Keratinocyte (primary cell): ENCODE data around the gene CFAP299. TPM values are rescaled to one million over a fixed set of nuclear protein-coding genes. Genes with fewer than 3 reads are reported as not detected.

ENCODE experiments used
- DNase-seq: peaks from one replicate; pipeline ENCODE4 v3.0.0-alpha.2; 2011; ENCODE audit warnings: low read depth, missing footprints, low spot score
- FAIRE-seq: peaks from 2 replicates; lab custom pipeline; 2011; peaks lifted over from hg19 to GRCh38; lab: Jason Lieb, UNC
- H2AFZ ChIP-seq: 2 replicates; pipeline ENCODE4 v1.6.0; 2012; ENCODE audit warnings: low read length, control low read depth, inconsistent platforms; ENCODE audit not compliant: control insufficient read depth
- H3K27ac ChIP-seq: 2 replicates; pipeline ENCODE4 v1.5.1; 2011; ENCODE audit warnings: low read length; ENCODE audit not compliant: control insufficient read depth, insufficient read depth
- H3K27me3 ChIP-seq: 3 replicates; pipeline ENCODE4 v1.6.0; 2011; ENCODE audit warnings: low read length; ENCODE audit not compliant: control insufficient read depth, insufficient read depth; ENCODE audit errors: extremely low read depth
- H3K36me3 ChIP-seq, 2 experiments: 2 replicates in 1 of 2; 3 replicates in 1 of 2; pipeline ENCODE4 v1.5.1; 2011; ENCODE audit warnings: low read length in 2 of 2, mild to moderate bottlenecking in 1 of 2; ENCODE audit not compliant: control insufficient read depth in 2 of 2, insufficient read depth in 2 of 2; ENCODE audit errors: extremely low read depth in 1 of 2
- H3K4me1 ChIP-seq: 3 replicates; pipeline ENCODE4 v1.5.1; 2011; ENCODE audit warnings: low read length; ENCODE audit not compliant: control insufficient read depth, insufficient read depth; ENCODE audit errors: extremely low read depth
- H3K4me2 ChIP-seq: 3 replicates; pipeline ENCODE4 v1.6.0; 2011; ENCODE audit warnings: low read depth, low read length; ENCODE audit not compliant: control insufficient read depth, insufficient read depth; ENCODE audit errors: extremely low read depth
- H3K4me3 ChIP-seq, 3 experiments: fragments of 200-600 bp in 1 of 3; sonication (generic) in 1 of 3; 2 replicates in 2 of 3; 3 replicates in 1 of 3; pipeline ENCODE4 v1.5.1; 2011 to 2016; ENCODE audit warnings: low read length in 3 of 3, mild to moderate bottlenecking in 3 of 3, control low read depth in 2 of 3, inconsistent platforms in 1 of 3, low read depth in 1 of 3, mixed read lengths in 1 of 3, mixed run types in 1 of 3, moderate library complexity in 1 of 3; ENCODE audit not compliant: control insufficient read depth in 2 of 3, insufficient read depth in 2 of 3; ENCODE audit errors: extremely low read depth in 1 of 3
- H3K79me2 ChIP-seq: 2 replicates; pipeline ENCODE4 v1.6.0; 2012; ENCODE audit warnings: low read length; ENCODE audit not compliant: control insufficient read depth, insufficient read depth
- H3K9ac ChIP-seq: 3 replicates; pipeline ENCODE4 v1.6.0; 2011; ENCODE audit warnings: low read length; ENCODE audit not compliant: control insufficient read depth, insufficient read depth; ENCODE audit errors: extremely low read depth
- H3K9me1 ChIP-seq: 3 replicates; pipeline ENCODE4 v1.6.0; 2011; ENCODE audit warnings: low read length; ENCODE audit not compliant: control insufficient read depth, insufficient read depth; ENCODE audit errors: extremely low read depth
- H3K9me3 ChIP-seq: 2 replicates; pipeline ENCODE4 v1.5.1; 2012; ENCODE audit warnings: low read depth, low read length; ENCODE audit not compliant: control insufficient read depth
- H4K20me1 ChIP-seq: 3 replicates; pipeline ENCODE4 v1.6.0; 2011; ENCODE audit warnings: low read length; ENCODE audit not compliant: control insufficient read depth, insufficient read depth; ENCODE audit errors: extremely low read depth
- CTCF ChIP-seq, 3 experiments: IDR thresholded peaks in 1 of 3; conservative IDR thresholded peaks in 1 of 3; optimal IDR thresholded peaks in 1 of 3; 2 replicates in 2 of 3; 3 replicates in 1 of 3; pipeline versions ENCODE3 to v1.5.1; 2011; ENCODE audit warnings: low read length in 3 of 3, mild to moderate bottlenecking in 3 of 3, moderate library complexity in 2 of 3, control low read depth in 1 of 3, inconsistent platforms in 1 of 3; ENCODE audit not compliant: insufficient read depth in 2 of 3; ENCODE audit errors: extremely low read depth in 1 of 3
- EZH2 ChIP-seq: IDR thresholded peaks from one replicate; pipeline ENCODE4 v1.6.1; 2012; ENCODE audit warnings: inconsistent platforms, mild to moderate bottlenecking, low read length, moderate library complexity
- dilution Hi-C: fragments of 300-500 bp; cut with MboI; formaldehyde crosslinking; loops from one replicate; pipeline ENCODE4 v1.7.0; 2020; ENCODE audit warnings: low sequenced_read_pairs; ENCODE audit not compliant: extremely low pct_ligation_motif_present
- polyA plus RNA-seq, 5 experiments: library from polyadenylated mRNA; depleted of rRNA in 3 of 5; stranded (reverse) in 3 of 5; stranded (forward) in 1 of 5; unstranded in 1 of 5; fragments of >200 nt; gene quantifications; 1 replicate in 1 of 5; 2 replicates in 3 of 5; 3 replicates in 1 of 5; pipeline versions ENCODE4 v1.2.1 to v1.2.3, GENCODE V29; 2011 to 2012; ENCODE audit warnings: missing spikeins in 2 of 5, low read depth in 1 of 5, low replicate concordance in 1 of 5

The CFAP299 gene
- polyA plus RNA-seq, 1 donor (not counting 4 experiments of a cell fraction or from before 2014, with no cell fraction given), result 0.14 TPM

- Histone ChIP-seq H3K9me3 (no peaks in the 10 kb centered on the region), H3K79me2 (no peaks in the 10 kb centered on the region), H3K27ac (no peak overlapping the region), H3K9me1 (no peaks in the 10 kb centered on the region), H3K4me1 (no peaks in the 10 kb centered on the region), H3K4me3 (no peak overlapping the region), H3K9ac (no peak overlapping the region), H3K27me3 (no peaks in the 10 kb centered on the region), H2AFZ (no peak overlapping the region), H3K4me2 (no peak overlapping the region), H3K36me3 (no peaks in the 10 kb centered on the region), H4K20me1 (no peaks in the 10 kb centered on the region)
- dilution Hi-C loops, result no loop called here
- no peak for FAIRE-seq
- DNase-seq, result no peak
- TF ChIP-seq CTCF (optimal IDR thresholded peaks at IDR 0.05 in 1 of 3, IDR thresholded peaks at IDR 0.05 in 1 of 3, conservative IDR thresholded peaks at IDR 0.05 in 1 of 3; ENCODE audit: extremely low read depth in 1 of 3, insufficient read depth in 2 of 3, low read length in 3 of 3) (no peak), EZH2 (no peak)
Measured at GRCh38 chr4:80295826-80296225, 39.7 kb upstream of the CFAP299 start.

GRCh38 chr4:80301884-80302283, 33.6 kb upstream of the CFAP299 start:
- Histone ChIP-seq H3K4me3 (no peak overlapping the region), H3K27ac (no peak overlapping the region), H3K4me1 (peaks cover 19% of the 10 kb centered on the region), H4K20me1 (no peaks in the 10 kb centered on the region), H3K36me3 (no peaks in the 10 kb centered on the region), H3K27me3 (no peaks in the 10 kb centered on the region), H2AFZ (no peak overlapping the region), H3K4me2 (no peak overlapping the region), H3K9me1 (no peaks in the 10 kb centered on the region), H3K79me2 (no peaks in the 10 kb centered on the region), H3K9ac (no peak overlapping the region), H3K9me3 (no peaks in the 10 kb centered on the region)
- no peak for DNase-seq
- no peak for TF ChIP-seq EZH2
- no peak for TF ChIP-seq CTCF (optimal IDR thresholded peaks at IDR 0.05 in 1 of 3, IDR thresholded peaks at IDR 0.05 in 1 of 3, conservative IDR thresholded peaks at IDR 0.05 in 1 of 3; ENCODE audit: extremely low read depth in 1 of 3, insufficient read depth in 2 of 3, low read length in 3 of 3)
- FAIRE-seq, result no peak
- dilution Hi-C loops, result no loop called here
